A549 (cell line): ENCODE results near the gene CARS1. TPM values are rescaled to one million over a fixed set of nuclear protein-coding genes. Genes with fewer than 3 reads are reported as not detected.

Experiments
- ATAC-seq, 2 experiments: fragments of 200-7000 bp in 1 of 2; fragments of >200 bp in 1 of 2; cut with Nextera tagmentation in 1 of 2; cut with Tn5 transposase in 1 of 2; 3 replicates each; pipeline versions ENCODE4 v1.8.0 to v1.9.1; 2018 to 2020; ENCODE audit warnings: mild to moderate bottlenecking in 1 of 2, moderate library complexity in 1 of 2
- CTCF ChIA-PET: fragments of 300-600 bp; sonication (Branson Sonifier 250); formaldehyde crosslinking; extraction: SDS; loops from one replicate; lab custom pipeline; 2021; ENCODE audit warnings: antibody characterized with exemption, inconsistent platforms; lab: Yijun Ruan, JAX
- POLR2A ChIA-PET: fragments of 350-600 bp; formaldehyde crosslinking; extraction: SDS; loops from one replicate; lab custom pipeline; 2021; ENCODE audit warnings: antibody characterized with exemption, inconsistent platforms; lab: Yijun Ruan, JAX
- DNase-seq, 2 experiments: peaks; one replicate each; pipeline versions ENCODE4 v3.0.0 to v3.0.0-alpha.2; 2011 to 2016; ENCODE audit warnings: low read depth in 1 of 2, low spot score in 1 of 2
- FAIRE-seq: peaks from 2 replicates; lab custom pipeline; 2011; peaks lifted over from hg19 to GRCh38; lab: Jason Lieb, UNC
- H3K27ac ChIP-seq, 2 experiments: fragments of >200 bp; sonication (Bioruptor Twin); formaldehyde crosslinking; 3 replicates each; pipeline ENCODE4 v1.5.1; 2016 to 2017
- H3K4me1 ChIP-seq: fragments of >200 bp; sonication (Bioruptor Twin); formaldehyde crosslinking; 3 replicates; pipeline ENCODE4 v1.6.1; 2016
- H3K4me2 ChIP-seq: fragments of >200 bp; sonication (Bioruptor Twin); formaldehyde crosslinking; 3 replicates; pipeline ENCODE4 v1.6.1; 2016
- H3K4me3 ChIP-seq: fragments of >200 bp; sonication (Bioruptor Twin); formaldehyde crosslinking; 3 replicates; pipeline ENCODE4 v1.5.1; 2016
- H3K9me3 ChIP-seq: fragments of >200 bp; sonication (Bioruptor Twin); formaldehyde crosslinking; 3 replicates; pipeline ENCODE4 v1.6.1; 2016
- BHLHE40 ChIP-seq: IDR thresholded peaks from 2 replicates; pipeline ENCODE4 v1.6.1; 2012; ENCODE audit warnings: low read depth, low read length, inconsistent platforms
- CBX2 ChIP-seq: fragments of 200-600 bp; sonication (generic); IDR thresholded peaks from 2 replicates; pipeline ENCODE4 v1.6.1; 2016; ENCODE audit warnings: low read depth, mild to moderate bottlenecking, borderline replicate concordance
- CHD2 ChIP-seq: fragments of 150-350 bp; IDR thresholded peaks from 2 replicates; pipeline ENCODE4 v1.6.1; 2014; ENCODE audit warnings: low read length; ENCODE audit not compliant: partially characterized antibody
- CHD4 ChIP-seq: fragments of 200-600 bp; sonication (generic); IDR thresholded peaks from 2 replicates; pipeline ENCODE4 v1.6.1; 2016; ENCODE audit warnings: antibody characterized with exemption, mild to moderate bottlenecking, borderline replicate concordance
- EHMT2 ChIP-seq: fragments of 200-600 bp; sonication (generic); IDR thresholded peaks from 2 replicates; pipeline ENCODE4 v1.6.1; 2016; ENCODE audit warnings: antibody characterized with exemption, low read depth, mild to moderate bottlenecking, moderate library complexity
- FOSB ChIP-seq: fragments of 250-450 bp; sonication (Bioruptor Pico); IDR thresholded peaks from 2 replicates; pipeline ENCODE4 v1.5.0; 2020; ENCODE audit warnings: mild to moderate bottlenecking, moderate library complexity
- GATA3 ChIP-seq: IDR thresholded peaks from 2 replicates; pipeline ENCODE4 v1.6.1; 2012; ENCODE audit warnings: borderline replicate concordance
- HDAC2 ChIP-seq: fragments of 200-600 bp; sonication (generic); IDR thresholded peaks from 2 replicates; pipeline ENCODE4 v1.6.1; 2016
- HOXB13 ChIP-seq: fragments of 250-450 bp; sonication (Bioruptor Pico); IDR thresholded peaks from 2 replicates; pipeline ENCODE4 v1.5.0; 2020; ENCODE audit warnings: low read depth, mild to moderate bottlenecking, moderate library complexity
- JUNB ChIP-seq: fragments of >200 bp; sonication (Bioruptor Twin); formaldehyde crosslinking; IDR thresholded peaks from 2 replicates; pipeline ENCODE4 v1.6.1; 2016
- KDM5A ChIP-seq: fragments of 200-600 bp; sonication (generic); IDR thresholded peaks from 2 replicates; pipeline ENCODE4 v1.6.1; 2016; ENCODE audit warnings: antibody characterized with exemption, mild to moderate bottlenecking
- MAFK ChIP-seq: fragments of 450-650 bp; IDR thresholded peaks from 2 replicates; pipeline ENCODE4 v1.6.1; 2014; ENCODE audit not compliant: partially characterized antibody
- MAZ ChIP-seq: fragments of 150-350 bp; IDR thresholded peaks from 2 replicates; pipeline ENCODE4 v1.6.1; 2014; ENCODE audit warnings: antibody characterized with exemption, low read depth, low read length, borderline replicate concordance
- NPAS2 ChIP-seq: fragments of 250-450 bp; sonication (Bioruptor Pico); IDR thresholded peaks from 2 replicates; pipeline ENCODE4 v1.8.0; 2022; ENCODE audit warnings: mild to moderate bottlenecking, moderate library complexity, borderline replicate concordance
- POLR2AphosphoS2 ChIP-seq: conservative IDR thresholded peaks from 2 replicates; pipeline ENCODE4 v1.6.1; 2012; ENCODE audit warnings: low read length, improper control_type of control experiment, inconsistent platforms
- SREBF2 ChIP-seq: fragments of 450-650 bp; IDR thresholded peaks from 2 replicates; pipeline ENCODE4 v1.6.1; 2014; ENCODE audit warnings: mild to moderate bottlenecking, moderate library complexity
- WGBS: methylation state at CpG from one replicate; pipeline ENCODE4 v1.1.6; 2017; ENCODE audit errors: missing lambda C conversion rate; 5-methylcytosine and 5-hydroxymethylcytosine counted together
- polyA plus RNA-seq, 4 experiments: library from polyadenylated mRNA; depleted of rRNA in 3 of 4; stranded (reverse); fragments of >200 nt; fragmentation: RNase III in 1 of 4; extraction: RNeasy Plus Mini Kit Qiagen cat#74134 plus additional on column Dnase treatment in 1 of 4; gene quantifications; 2 replicates in 3 of 4; 3 replicates in 1 of 4; pipeline ENCODE4 v1.2.3, GENCODE V29; 2011 to 2017
- TF ChIP-seq, protein P1 (sequence below): fragments of >200 bp; sonication (Bioruptor Twin); formaldehyde crosslinking; IDR thresholded peaks from 3 replicates; pipeline ENCODE4 v1.5.1; 2016
- TF ChIP-seq, protein P2 (sequence below): fragments of 250-450 bp; sonication (Bioruptor Pico); IDR thresholded peaks from 2 replicates; pipeline ENCODE4 v1.5.0; 2020; ENCODE audit warnings: low read depth, mild to moderate bottlenecking, moderate library complexity
- TF ChIP-seq, protein P3 (sequence below): IDR thresholded peaks from 2 replicates; pipeline ENCODE4 v1.6.1; 2012; ENCODE audit warnings: low read depth, borderline replicate concordance
- TF ChIP-seq, protein P4 (sequence below): fragments of 150-350 bp; IDR thresholded peaks from 2 replicates; pipeline ENCODE4 v1.6.1; 2014; ENCODE audit warnings: low read depth, mild to moderate bottlenecking, low read length
- TF ChIP-seq, protein P5 (sequence below): fragments of 250-450 bp; sonication (Bioruptor Pico); IDR thresholded peaks from 2 replicates; pipeline ENCODE4 v1.5.0; 2021; ENCODE audit warnings: mild to moderate bottlenecking, moderate library complexity, borderline replicate concordance
- TF ChIP-seq, protein P6 (sequence below): IDR thresholded peaks from 2 replicates; pipeline ENCODE4 v1.6.1; 2012

The CARS1 gene
- polyA plus RNA-seq, 2 of the 4 experiments (the other 2 are of a cell fraction) = 52.7 to 130 TPM

DNA sequence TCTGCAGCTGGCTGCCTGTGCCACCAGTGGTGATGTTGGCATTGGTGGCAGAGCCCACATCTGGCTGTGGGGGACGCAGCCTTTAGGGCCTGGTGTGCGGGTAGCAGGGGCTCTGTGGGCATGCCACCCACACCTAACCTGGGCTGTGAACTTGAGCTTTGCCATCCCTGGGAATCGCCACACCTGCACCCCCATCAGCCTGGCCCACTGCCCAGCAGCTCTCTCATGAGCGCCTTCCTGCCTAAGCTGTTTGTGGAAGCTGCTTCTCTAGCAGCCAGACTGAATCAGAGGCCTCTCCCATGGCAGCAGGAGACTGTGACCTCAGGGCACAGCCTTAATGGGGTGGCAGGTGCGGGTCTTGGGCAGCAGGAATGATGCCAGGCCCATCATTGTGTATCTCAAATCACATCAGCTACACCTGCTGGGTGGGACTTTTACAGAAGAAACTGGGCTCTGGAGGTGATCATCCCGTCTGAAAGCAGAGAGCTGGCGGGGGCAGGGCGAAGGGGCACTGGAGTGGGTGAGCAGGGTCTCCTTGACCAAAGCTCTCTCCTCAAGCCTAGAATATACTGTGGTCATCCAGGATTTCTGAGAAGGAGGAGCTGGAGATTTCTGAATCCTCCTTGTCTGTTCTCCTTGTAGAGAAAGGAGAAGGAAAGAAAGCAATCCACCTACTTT is 17.8 kb upstream of the CARS1 start:
- 87% methylated on average over 3 of the region's 8 CpGs for whole genome bisulfite sequencing
- no peak for FAIRE-seq
- no peaks in the 10 kb centered on the region for H3K9me3 ChIP-seq
- ChIA-PET POLR2A (no interaction called here), CTCF (interaction anchor here (1.8 to 9.9 kb wide), 4 partner anchors 10 to 38 kb away, joined by 5 to 87 read pairs (median 8); no protein-coding TSS in a partner anchor)
- TF ChIP-seq MAZ (no peak), POLR2AphosphoS2 (no peak), NPAS2 (CRISPR knock-in tag) (no peak), GATA3 (no peak), EHMT2 (no peak), CBX2 (no peak), CHD2 (no peak), CHD4 (no peak), MAFK (no peak)
- TF ChIP-seq, protein P1, sequence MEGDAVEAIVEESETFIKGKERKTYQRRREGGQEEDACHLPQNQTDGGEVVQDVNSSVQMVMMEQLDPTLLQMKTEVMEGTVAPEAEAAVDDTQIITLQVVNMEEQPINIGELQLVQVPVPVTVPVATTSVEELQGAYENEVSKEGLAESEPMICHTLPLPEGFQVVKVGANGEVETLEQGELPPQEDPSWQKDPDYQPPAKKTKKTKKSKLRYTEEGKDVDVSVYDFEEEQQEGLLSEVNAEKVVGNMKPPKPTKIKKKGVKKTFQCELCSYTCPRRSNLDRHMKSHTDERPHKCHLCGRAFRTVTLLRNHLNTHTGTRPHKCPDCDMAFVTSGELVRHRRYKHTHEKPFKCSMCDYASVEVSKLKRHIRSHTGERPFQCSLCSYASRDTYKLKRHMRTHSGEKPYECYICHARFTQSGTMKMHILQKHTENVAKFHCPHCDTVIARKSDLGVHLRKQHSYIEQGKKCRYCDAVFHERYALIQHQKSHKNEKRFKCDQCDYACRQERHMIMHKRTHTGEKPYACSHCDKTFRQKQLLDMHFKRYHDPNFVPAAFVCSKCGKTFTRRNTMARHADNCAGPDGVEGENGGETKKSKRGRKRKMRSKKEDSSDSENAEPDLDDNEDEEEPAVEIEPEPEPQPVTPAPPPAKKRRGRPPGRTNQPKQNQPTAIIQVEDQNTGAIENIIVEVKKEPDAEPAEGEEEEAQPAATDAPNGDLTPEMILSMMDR = no peak
- TF ChIP-seq, protein P2, sequence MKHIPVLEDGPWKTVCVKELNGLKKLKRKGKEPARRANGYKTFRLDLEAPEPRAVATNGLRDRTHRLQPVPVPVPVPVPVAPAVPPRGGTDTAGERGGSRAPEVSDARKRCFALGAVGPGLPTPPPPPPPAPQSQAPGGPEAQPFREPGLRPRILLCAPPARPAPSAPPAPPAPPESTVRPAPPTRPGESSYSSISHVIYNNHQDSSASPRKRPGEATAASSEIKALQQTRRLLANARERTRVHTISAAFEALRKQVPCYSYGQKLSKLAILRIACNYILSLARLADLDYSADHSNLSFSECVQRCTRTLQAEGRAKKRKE = no peak
- TF ChIP-seq, protein P3, sequence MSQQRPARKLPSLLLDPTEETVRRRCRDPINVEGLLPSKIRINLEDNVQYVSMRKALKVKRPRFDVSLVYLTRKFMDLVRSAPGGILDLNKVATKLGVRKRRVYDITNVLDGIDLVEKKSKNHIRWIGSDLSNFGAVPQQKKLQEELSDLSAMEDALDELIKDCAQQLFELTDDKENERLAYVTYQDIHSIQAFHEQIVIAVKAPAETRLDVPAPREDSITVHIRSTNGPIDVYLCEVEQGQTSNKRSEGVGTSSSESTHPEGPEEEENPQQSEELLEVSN = no peak
- TF ChIP-seq, protein P4, sequence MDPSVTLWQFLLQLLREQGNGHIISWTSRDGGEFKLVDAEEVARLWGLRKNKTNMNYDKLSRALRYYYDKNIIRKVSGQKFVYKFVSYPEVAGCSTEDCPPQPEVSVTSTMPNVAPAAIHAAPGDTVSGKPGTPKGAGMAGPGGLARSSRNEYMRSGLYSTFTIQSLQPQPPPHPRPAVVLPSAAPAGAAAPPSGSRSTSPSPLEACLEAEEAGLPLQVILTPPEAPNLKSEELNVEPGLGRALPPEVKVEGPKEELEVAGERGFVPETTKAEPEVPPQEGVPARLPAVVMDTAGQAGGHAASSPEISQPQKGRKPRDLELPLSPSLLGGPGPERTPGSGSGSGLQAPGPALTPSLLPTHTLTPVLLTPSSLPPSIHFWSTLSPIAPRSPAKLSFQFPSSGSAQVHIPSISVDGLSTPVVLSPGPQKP = no peak
- DNase-seq = no peak
- H3K4me3 ChIP-seq = no peak overlapping the region
- no peaks in the 10 kb centered on the region for H3K4me1 ChIP-seq
- ATAC-seq = peak in 1 of 2 experiments; percentile 39; a peak in 1 of 6 replicates
- H3K4me2 ChIP-seq = no peak overlapping the region
- H3K27ac ChIP-seq = no peak overlapping the region

DNA sequence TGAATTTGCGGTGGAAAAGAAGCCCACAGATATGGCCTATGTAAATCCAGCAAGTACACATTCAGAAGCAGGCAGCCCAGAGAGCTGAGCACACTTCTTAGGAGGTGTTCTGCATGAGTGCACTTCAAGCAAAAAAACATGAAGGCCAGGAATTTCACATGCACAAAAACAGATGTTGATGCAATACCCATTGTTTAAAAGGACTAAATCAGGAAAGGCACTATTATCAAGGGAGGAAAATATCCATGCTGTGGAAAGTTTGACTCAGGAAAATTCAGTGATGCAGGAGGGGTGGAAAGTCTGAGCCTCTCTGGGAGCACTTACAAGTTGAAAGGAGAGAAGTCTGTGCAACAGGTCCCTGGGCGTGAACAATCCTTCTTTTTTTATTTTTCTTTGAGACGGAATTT is 15.8 kb upstream of the CARS1 start:
- Histone ChIP-seq H3K4me3 (no peak overlapping the region), H3K4me2 (no peak overlapping the region), H3K4me1 (no peaks in the 10 kb centered on the region), H3K9me3 (no peaks in the 10 kb centered on the region), H3K27ac (no peak overlapping the region)
- DNase-seq (no peak), FAIRE-seq (no peak), ATAC-seq (no peak)
- ChIA-PET POLR2A (no interaction called here), CTCF (interaction anchor here (1.0 to 2.6 kb wide), 2 partner anchors 18 to 38 kb away, joined by 3 to 15 read pairs; no protein-coding TSS in a partner anchor)
- TF ChIP-seq, protein P5, sequence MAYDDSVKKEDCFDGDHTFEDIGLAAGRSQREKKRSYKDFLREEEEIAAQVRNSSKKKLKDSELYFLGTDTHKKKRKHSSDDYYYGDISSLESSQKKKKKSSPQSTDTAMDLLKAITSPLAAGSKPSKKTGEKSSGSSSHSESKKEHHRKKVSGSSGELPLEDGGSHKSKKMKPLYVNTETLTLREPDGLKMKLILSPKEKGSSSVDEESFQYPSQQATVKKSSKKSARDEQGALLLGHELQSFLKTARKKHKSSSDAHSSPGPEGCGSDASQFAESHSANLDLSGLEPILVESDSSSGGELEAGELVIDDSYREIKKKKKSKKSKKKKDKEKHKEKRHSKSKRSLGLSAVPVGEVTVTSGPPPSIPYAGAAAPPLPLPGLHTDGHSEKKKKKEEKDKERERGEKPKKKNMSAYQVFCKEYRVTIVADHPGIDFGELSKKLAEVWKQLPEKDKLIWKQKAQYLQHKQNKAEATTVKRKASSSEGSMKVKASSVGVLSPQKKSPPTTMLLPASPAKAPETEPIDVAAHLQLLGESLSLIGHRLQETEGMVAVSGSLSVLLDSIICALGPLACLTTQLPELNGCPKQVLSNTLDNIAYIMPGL (CRISPR knock-in tag) = no peak
- TF ChIP-seq HOXB13 (CRISPR knock-in tag) (no peak), FOSB (CRISPR knock-in tag) (no peak), SREBF2 (no peak), HDAC2 (no peak), JUNB (no peak), BHLHE40 (no peak), KDM5A (no peak)
- TF ChIP-seq, protein P6, sequence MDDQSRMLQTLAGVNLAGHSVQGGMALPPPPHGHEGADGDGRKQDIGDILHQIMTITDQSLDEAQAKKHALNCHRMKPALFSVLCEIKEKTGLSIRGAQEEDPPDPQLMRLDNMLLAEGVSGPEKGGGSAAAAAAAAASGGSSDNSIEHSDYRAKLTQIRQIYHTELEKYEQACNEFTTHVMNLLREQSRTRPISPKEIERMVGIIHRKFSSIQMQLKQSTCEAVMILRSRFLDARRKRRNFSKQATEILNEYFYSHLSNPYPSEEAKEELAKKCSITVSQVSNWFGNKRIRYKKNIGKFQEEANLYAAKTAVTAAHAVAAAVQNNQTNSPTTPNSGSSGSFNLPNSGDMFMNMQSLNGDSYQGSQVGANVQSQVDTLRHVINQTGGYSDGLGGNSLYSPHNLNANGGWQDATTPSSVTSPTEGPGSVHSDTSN = no peak
- 88% methylated on average over 3 of the region's 3 CpGs for whole genome bisulfite sequencing
